Putamen (tissue), 1 donor: ENCODE data around the gene DECR2.
A peak's percentile ranks its signal among the peaks of the same experiment; 100 is the strongest.
"Not testable (repeated sequence)": the region's sequence is repeated elsewhere in the genome, so short reads cannot be mapped to it uniquely, and the experiment has no call there.

Experiments
- DNase-seq: peaks from one replicate; pipeline ENCODE4 v3.0.0-alpha.2; 2016; ENCODE audit warnings: low spot score

DECR2 gene

GRCh38 chr16:401468-402348, at the start of gene DECR2:
Gene DECR2, plus strand, starts transcription at chr16:401885. Its CDS starts 79 bp downstream, at chr16:401964.
- peak; percentile 94 for DNase-seq

GRCh38 chr16:352547-353403, 48.9 kb upstream of the DECR2 start, which contains the start of gene AXIN1:
Gene AXIN1, minus strand, starts transcription at chr16:352723. Its CDS starts 5,698 bp downstream, at chr16:347025.
- DNase-seq = peak; percentile 90

- no peak for DNase-seq
These were observed 48.0 kb upstream of the DECR2 start for GRCh38 chr16:353404-354290.

GRCh38 chr16:354291-354881, 47.3 kb upstream of the DECR2 start:
- no peak for DNase-seq

- no peak for DNase-seq
These were observed 46.7 kb upstream of the DECR2 start for GRCh38 chr16:354971-355461.

GRCh38 chr16:356741-357140, 44.9 kb upstream of the DECR2 start:
- no peak for DNase-seq

GRCh38 chr16:359067-359763, 42.5 kb upstream of the DECR2 start:
- no peak for DNase-seq

- no peak for DNase-seq
These were observed 41.6 kb upstream of the DECR2 start for GRCh38 chr16:359871-360697.

- DNase-seq = no peak
These were observed 40.9 kb upstream of the DECR2 start for GRCh38 chr16:360698-361336.

GRCh38 chr16:361341-361871, 40.3 kb upstream of the DECR2 start:
- DNase-seq = no peak

- DNase-seq = no peak
These were observed 39.6 kb upstream of the DECR2 start for GRCh38 chr16:361872-362701.

- DNase-seq = not testable (repeated sequence)
These were observed 39.0 kb upstream of the DECR2 start for GRCh38 chr16:362702-362999.

GRCh38 chr16:363110-363765, 38.4 kb upstream of the DECR2 start:
- DNase-seq = no peak

GRCh38 chr16:363766-364490, 37.8 kb upstream of the DECR2 start:
- DNase-seq = no peak

- DNase-seq = no peak
These were observed 36.8 kb upstream of the DECR2 start for GRCh38 chr16:364595-365491.

GRCh38 chr16:366476-366875, 35.2 kb upstream of the DECR2 start:
- DNase-seq = no peak
